ENCODE data around the gene ACVR1B. TPM values are rescaled to one million over a fixed set of nuclear protein-coding genes. Genes with fewer than 3 reads are reported as not detected.

Gene ACVR1B
- total RNA-seq, 1 donor from 2014 or later: 8.5 TPM

GRCh38 chr12:51942056-51942455 lies 9.4 kb upstream of the ACVR1B start:
- H3K27ac ChIP-seq (replicated peaks): no peak overlapping the region
- peaks cover 20% of the 10 kb centered on the region for H3K9me3 ChIP-seq (replicated peaks)
- peaks cover 13% of the 10 kb centered on the region for H3K4me1 ChIP-seq
- DNase-seq: no peak
- H3K27me3 ChIP-seq (ENCODE audit: low read depth): no peaks in the 10 kb centered on the region
- no peaks in the 10 kb centered on the region for H3K36me3 ChIP-seq
- no peak for TF ChIP-seq CTCF (IDR thresholded peaks at IDR 0.05; ENCODE audit: borderline replicate concordance)
- no peak overlapping the region for H3K4me3 ChIP-seq
- intact Hi-C loops (cut with micrococcal nuclease): no loop called here

- intact Hi-C loops (cut with micrococcal nuclease): no loop called here
- no peak overlapping the region for H3K27ac ChIP-seq (replicated peaks)
- TF ChIP-seq CTCF (IDR thresholded peaks at IDR 0.05; ENCODE audit: borderline replicate concordance): no peak
- no peak overlapping the region for H3K4me3 ChIP-seq
- H3K36me3 ChIP-seq: no peaks in the 10 kb centered on the region
- H3K9me3 ChIP-seq (replicated peaks): peaks cover 20% of the 10 kb centered on the region
- no peaks in the 10 kb centered on the region for H3K27me3 ChIP-seq (ENCODE audit: low read depth)
- DNase-seq: no peak
- H3K4me1 ChIP-seq: peaks cover 13% of the 10 kb centered on the region
These were observed 8.9 kb upstream of the ACVR1B start for GRCh38 chr12:51942501-51943000.

- H3K27me3 ChIP-seq (ENCODE audit: low read depth): no peaks in the 10 kb centered on the region
- intact Hi-C loops (cut with micrococcal nuclease): no loop called here
- no peak overlapping the region for H3K4me3 ChIP-seq
- H3K9me3 ChIP-seq (replicated peaks): peaks cover 20% of the 10 kb centered on the region
- peaks cover 13% of the 10 kb centered on the region for H3K4me1 ChIP-seq
- no peak for TF ChIP-seq CTCF (IDR thresholded peaks at IDR 0.05; ENCODE audit: borderline replicate concordance)
- no peak for DNase-seq
- H3K36me3 ChIP-seq: no peaks in the 10 kb centered on the region
- no peak overlapping the region for H3K27ac ChIP-seq (replicated peaks)
These were observed 8.2 kb upstream of the ACVR1B start for GRCh38 chr12:51943346-51943745.

- intact Hi-C loops (cut with micrococcal nuclease): no loop called here
- Histone ChIP-seq H3K27me3 (ENCODE audit: low read depth) (no peaks in the 10 kb centered on the region), H3K36me3 (no peaks in the 10 kb centered on the region), H3K4me3 (no peak overlapping the region), H3K27ac (replicated peaks) (no peak overlapping the region), H3K9me3 (replicated peaks) (peaks cover 20% of the 10 kb centered on the region), H3K4me1 (peaks cover 13% of the 10 kb centered on the region)
- TF ChIP-seq CTCF (IDR thresholded peaks at IDR 0.05; ENCODE audit: borderline replicate concordance): no peak
- DNase-seq: no peak
These were observed 6.8 kb upstream of the ACVR1B start for GRCh38 chr12:51944608-51945233.

GRCh38 chr12:51947246-51947996 lies 4.1 kb upstream of the ACVR1B start:
- intact Hi-C loops (cut with micrococcal nuclease): no loop called here
- no peak overlapping the region for H3K4me3 ChIP-seq
- H3K27me3 ChIP-seq (ENCODE audit: low read depth): no peaks in the 10 kb centered on the region
- no peak for DNase-seq
- no peak overlapping the region for H3K27ac ChIP-seq (replicated peaks)
- peaks cover 13% of the 10 kb centered on the region for H3K4me1 ChIP-seq
- TF ChIP-seq CTCF (IDR thresholded peaks at IDR 0.05; ENCODE audit: borderline replicate concordance): no peak
- no peaks in the 10 kb centered on the region for H3K36me3 ChIP-seq
- peaks cover 20% of the 10 kb centered on the region for H3K9me3 ChIP-seq (replicated peaks)

Data from left ventricle myocardium inferior (tissue), 1 donor.